GM12891 (cell line): ENCODE measurements around the gene TMPRSS4.

ENCODE experiments used
- DNase-seq: peaks from one replicate; pipeline ENCODE4 v3.0.0; 2011; ENCODE audit warnings: low spot score; ENCODE audit not compliant: insufficient read length
- FAIRE-seq: peaks from 2 replicates; lab custom pipeline; 2011; peaks lifted over from hg19 to GRCh38; lab: Jason Lieb, UNC
- PAX5 ChIP-seq: IDR thresholded peaks from 2 replicates; pipeline ENCODE4 v1.6.1; 2011; ENCODE audit warnings: low read length, moderate library complexity, mild to moderate bottlenecking; ENCODE audit not compliant: insufficient read depth, severe bottlenecking
- POLR2A ChIP-seq: IDR thresholded peaks from 2 replicates; pipeline ENCODE4 v1.6.1; 2011; ENCODE audit warnings: low read depth, low read length, control low read depth
- POLR2AphosphoS5 ChIP-seq: IDR thresholded peaks from 2 replicates; pipeline ENCODE4 v1.6.1; 2011; ENCODE audit warnings: low read depth, low read length, control low read depth
- POU2F2 ChIP-seq: IDR thresholded peaks from 2 replicates; pipeline ENCODE4 v1.6.1; 2011; ENCODE audit warnings: low read depth, mild to moderate bottlenecking, control low read depth, low read length, moderate library complexity
- SPI1 ChIP-seq: IDR thresholded peaks from 2 replicates; pipeline ENCODE4 v1.6.1; 2011; ENCODE audit warnings: low read depth, low read length, control low read depth
- TAF1 ChIP-seq: IDR thresholded peaks from 2 replicates; pipeline ENCODE4 v1.6.1; 2011; ENCODE audit warnings: low read depth, low read length, control low read depth

Gene TMPRSS4

DNA sequence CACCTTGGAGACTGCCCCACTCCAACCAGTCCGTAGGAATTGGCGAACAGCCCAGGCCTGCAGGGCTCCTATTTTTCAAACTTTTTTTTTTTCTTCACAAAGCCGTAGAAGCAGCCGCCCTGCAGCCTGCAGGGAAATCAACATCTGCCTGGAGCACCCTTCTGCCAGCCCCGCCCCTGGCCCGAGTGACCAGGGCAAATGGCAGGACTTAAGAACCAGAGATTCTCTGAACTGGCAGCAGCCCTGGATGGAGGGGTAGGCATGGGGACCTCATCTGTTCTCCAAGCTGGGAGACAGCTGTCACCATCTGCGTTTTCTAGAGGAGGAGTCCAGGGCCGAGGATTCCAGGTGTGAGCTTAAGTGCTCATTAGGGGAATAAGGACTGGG lies 94.0 kb downstream of the TMPRSS4 start:
- TF ChIP-seq POLR2AphosphoS5 (no peak), TAF1 (no peak), POLR2A (no peak), PAX5 (no peak), POU2F2 (no peak), SPI1 (no peak)
- DNase-seq (no peak), FAIRE-seq (no peak)
